PC-3 (cell line): ENCODE measurements around the gene FPR2.

Experiments
- CTCF ChIP-seq: fragments of 300-600 bp; sonication (generic); conservative IDR thresholded peaks from 2 replicates; pipeline ENCODE4 v1.5.1; 2017; ENCODE audit warnings: antibody characterized with exemption, low read depth, mild to moderate bottlenecking, low read length
- EZH2 ChIP-seq: fragments of 300-600 bp; sonication (generic); IDR thresholded peaks from one replicate; pipeline ENCODE4 v1.6.1; 2017; ENCODE audit warnings: antibody characterized with exemption, mild to moderate bottlenecking, low read length; ENCODE audit not compliant: unreplicated experiment
- EZH2phosphoT487 ChIP-seq: fragments of 300-600 bp; sonication (generic); IDR thresholded peaks from 2 replicates; pipeline ENCODE4 v1.6.1; 2018; ENCODE audit warnings: mild to moderate bottlenecking, antibody characterized with exemption, low read length, borderline replicate concordance

DNA sequence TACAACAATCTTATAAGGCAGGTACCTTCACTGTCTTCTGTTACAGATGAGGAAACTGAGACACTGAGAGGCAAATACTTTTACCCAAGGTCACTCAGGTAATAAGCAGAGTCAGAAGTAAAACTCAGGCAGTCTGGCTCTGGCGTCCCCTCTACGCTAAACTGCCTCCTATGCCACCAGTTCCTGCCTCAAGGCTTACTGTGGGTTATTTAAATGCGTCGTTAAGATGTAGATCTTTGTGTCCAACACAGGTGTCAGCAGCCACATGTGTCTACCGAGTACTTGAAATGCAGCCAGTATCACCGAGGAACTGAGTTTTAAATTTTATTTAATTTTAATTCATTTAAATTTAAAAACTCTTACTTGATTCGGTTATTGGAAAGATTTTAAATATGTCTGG lies 39.1 kb upstream of the FPR2 start:
- TF ChIP-seq CTCF (no peak), EZH2 (no peak), EZH2phosphoT487 (no peak)
